Measurements from ENCODE around the gene PPP1R2.
"Not testable (repeated sequence)": the region's sequence is repeated elsewhere in the genome, so short reads cannot be mapped to it uniquely, and the experiment has no call there.

Gene PPP1R2

GRCh38 chr3:195542698-195543499 is at the start of gene PPP1R2:
TSS of gene PPP1R2 (minus strand) at chr3:195543325. CDS start at chr3:195543025, 300 bp downstream.
- peak; percentile 85 for DNase-seq

GRCh38 chr3:195591852-195592251 is 48.7 kb upstream of the PPP1R2 start:
- no peak for DNase-seq

GRCh38 chr3:195591220-195591619 is 48.1 kb upstream of the PPP1R2 start:
- no peak for DNase-seq

- DNase-seq = not testable (repeated sequence)
Measured at GRCh38 chr3:195590381-195590780, 47.3 kb upstream of the PPP1R2 start.

- DNase-seq = not testable (repeated sequence)
Measured at GRCh38 chr3:195589796-195590195, 46.7 kb upstream of the PPP1R2 start.

GRCh38 chr3:195587824-195588223 is 44.7 kb upstream of the PPP1R2 start:
- no peak for DNase-seq

- no peak for DNase-seq
Measured at GRCh38 chr3:195587406-195587805, 44.3 kb upstream of the PPP1R2 start.

- DNase-seq = no peak
Measured at GRCh38 chr3:195584543-195584870, 41.4 kb upstream of the PPP1R2 start.

- no peak for DNase-seq
Measured at GRCh38 chr3:195583831-195584542, 40.9 kb upstream of the PPP1R2 start, which contains the start of gene APOD. TSS of gene APOD (minus strand) at chr3:195583940. CDS start at chr3:195579461, 4,479 bp downstream.

GRCh38 chr3:195582947-195583346 is 39.8 kb upstream of the PPP1R2 start:
- DNase-seq = no peak

GRCh38 chr3:195580744-195581443 is 37.8 kb upstream of the PPP1R2 start:
- DNase-seq = no peak

GRCh38 chr3:195579281-195579680 is 36.2 kb upstream of the PPP1R2 start:
- DNase-seq = no peak

GRCh38 chr3:195578565-195578964 is 35.4 kb upstream of the PPP1R2 start:
- no peak for DNase-seq

GRCh38 chr3:195577645-195578177 is 34.6 kb upstream of the PPP1R2 start:
- no peak for DNase-seq

GRCh38 chr3:195574497-195575304 is 31.6 kb upstream of the PPP1R2 start:
- no peak for DNase-seq

GRCh38 chr3:195573611-195574496 is 30.7 kb upstream of the PPP1R2 start:
- DNase-seq = no peak

GRCh38 chr3:195571361-195571760 is 28.2 kb upstream of the PPP1R2 start:
- no peak for DNase-seq

- no peak for DNase-seq
Measured at GRCh38 chr3:195570912-195571311, 27.8 kb upstream of the PPP1R2 start.

GRCh38 chr3:195570344-195570743 is 27.2 kb upstream of the PPP1R2 start:
- no peak for DNase-seq

GRCh38 chr3:195568630-195569029 is 25.5 kb upstream of the PPP1R2 start:
- DNase-seq = no peak

- DNase-seq = no peak
Measured at GRCh38 chr3:195566797-195567196, 23.7 kb upstream of the PPP1R2 start.
